OCI-LY7 (cell line): ENCODE results near the gene SCT.

ENCODE experiments used
- EZH2phosphoT487 ChIP-seq: fragments of 200-600 bp; sonication (generic); IDR thresholded peaks from 2 replicates; pipeline ENCODE4 v1.6.1; 2018; ENCODE audit warnings: low read depth, borderline replicate concordance, mild to moderate bottlenecking, mixed run types, antibody characterized with exemption, low read length, moderate library complexity, mixed read lengths
- TF ChIP-seq, protein P1 (sequence below): fragments of 200-600 bp; sonication (generic); conservative IDR thresholded peaks from 2 replicates; pipeline ENCODE4 v1.5.1; 2014; ENCODE audit warnings: mild to moderate bottlenecking, antibody characterized with exemption, low read length, moderate library complexity, mixed read lengths

- no peak for TF ChIP-seq EZH2phosphoT487
- TF ChIP-seq, protein P1, sequence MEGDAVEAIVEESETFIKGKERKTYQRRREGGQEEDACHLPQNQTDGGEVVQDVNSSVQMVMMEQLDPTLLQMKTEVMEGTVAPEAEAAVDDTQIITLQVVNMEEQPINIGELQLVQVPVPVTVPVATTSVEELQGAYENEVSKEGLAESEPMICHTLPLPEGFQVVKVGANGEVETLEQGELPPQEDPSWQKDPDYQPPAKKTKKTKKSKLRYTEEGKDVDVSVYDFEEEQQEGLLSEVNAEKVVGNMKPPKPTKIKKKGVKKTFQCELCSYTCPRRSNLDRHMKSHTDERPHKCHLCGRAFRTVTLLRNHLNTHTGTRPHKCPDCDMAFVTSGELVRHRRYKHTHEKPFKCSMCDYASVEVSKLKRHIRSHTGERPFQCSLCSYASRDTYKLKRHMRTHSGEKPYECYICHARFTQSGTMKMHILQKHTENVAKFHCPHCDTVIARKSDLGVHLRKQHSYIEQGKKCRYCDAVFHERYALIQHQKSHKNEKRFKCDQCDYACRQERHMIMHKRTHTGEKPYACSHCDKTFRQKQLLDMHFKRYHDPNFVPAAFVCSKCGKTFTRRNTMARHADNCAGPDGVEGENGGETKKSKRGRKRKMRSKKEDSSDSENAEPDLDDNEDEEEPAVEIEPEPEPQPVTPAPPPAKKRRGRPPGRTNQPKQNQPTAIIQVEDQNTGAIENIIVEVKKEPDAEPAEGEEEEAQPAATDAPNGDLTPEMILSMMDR = no peak
Observed at GRCh38 chr11:617912-618682, 8.9 kb downstream of the SCT start.
